SK-N-MC (cell line): ENCODE data around the gene ELMO2.
A peak's percentile ranks its signal among the peaks of the same experiment; 100 is the strongest.

Experiments used
- DNase-seq: peaks from one replicate; pipeline ENCODE4 v3.0.0-alpha.2; 2011; ENCODE audit warnings: low read depth, low spot score
- H3K27ac ChIP-seq: fragments of 200-600 bp; sonication (generic); 2 replicates; pipeline ENCODE4 v1.5.1; 2016; ENCODE audit warnings: mixed run types
- H3K36me3 ChIP-seq: fragments of 200-600 bp; sonication (generic); 2 replicates; pipeline ENCODE4 v1.6.1; 2017; ENCODE audit warnings: antibody characterized with exemption, low read length, mixed read lengths; ENCODE audit not compliant: insufficient read depth
- H3K4me3 ChIP-seq: fragments of 200-600 bp; sonication (generic); 2 replicates; pipeline ENCODE4 v1.5.1; 2016
- H3K9ac ChIP-seq: fragments of 200-600 bp; sonication (generic); 2 replicates; pipeline ENCODE4 v1.8.0; 2017; ENCODE audit warnings: mixed run types, mixed read lengths; ENCODE audit not compliant: insufficient read length
- H3K9me3 ChIP-seq: fragments of 200-600 bp; sonication (generic); 2 replicates; pipeline ENCODE4 v1.6.1; 2017; ENCODE audit warnings: low read depth, mild to moderate bottlenecking, antibody characterized with exemption, low read length, moderate library complexity, mixed read lengths
- EZH2 ChIP-seq: fragments of 200-600 bp; sonication (generic); IDR thresholded peaks from one replicate; pipeline ENCODE4 v1.6.1; 2017; ENCODE audit warnings: antibody characterized with exemption
- FOXP2 ChIP-seq: optimal IDR thresholded peaks from 2 replicates; pipeline ENCODE3; 2011; ENCODE audit warnings: mild to moderate bottlenecking, moderate library complexity; ENCODE audit not compliant: insufficient read depth; ENCODE audit errors: extremely low read length, control extremely low read depth
- POLR2AphosphoS5 ChIP-seq: IDR thresholded peaks from 2 replicates; pipeline ENCODE4 v1.6.1; 2012; ENCODE audit warnings: mild to moderate bottlenecking, low read depth, low read length, borderline replicate concordance

ELMO2 gene

GRCh38 chr20:46361381-46361780 is 45.0 kb downstream of the ELMO2 start:
- Histone ChIP-seq H3K27ac (no peak overlapping the region), H3K36me3 (no peaks in the 10 kb centered on the region), H3K4me3 (no peak overlapping the region), H3K9me3 (no peaks in the 10 kb centered on the region), H3K9ac (no peak overlapping the region)
- no peak for DNase-seq
- no peak for TF ChIP-seq FOXP2
- TF ChIP-seq EZH2 = no peak

GRCh38 chr20:46359233-46359751 is 47.1 kb downstream of the ELMO2 start:
- Histone ChIP-seq H3K4me3 (no peak overlapping the region), H3K9me3 (no peaks in the 10 kb centered on the region), H3K27ac (no peak overlapping the region), H3K36me3 (no peaks in the 10 kb centered on the region), H3K9ac (no peak overlapping the region)
- DNase-seq = no peak
- TF ChIP-seq EZH2 = no peak
- no peak for TF ChIP-seq FOXP2
- 0 out of 2 replicates have a peak, but pooled peaks have one; percentile 5 for TF ChIP-seq POLR2AphosphoS5

- no peak for DNase-seq
- TF ChIP-seq POLR2AphosphoS5 = no peak
- TF ChIP-seq EZH2 = no peak
- no peak for TF ChIP-seq FOXP2
- Histone ChIP-seq H3K9ac (no peak overlapping the region), H3K27ac (no peak overlapping the region), H3K4me3 (no peak overlapping the region), H3K36me3 (no peaks in the 10 kb centered on the region), H3K9me3 (no peaks in the 10 kb centered on the region)
Observed at GRCh38 chr20:46358346-46359058, 47.9 kb downstream of the ELMO2 start.

DNA sequence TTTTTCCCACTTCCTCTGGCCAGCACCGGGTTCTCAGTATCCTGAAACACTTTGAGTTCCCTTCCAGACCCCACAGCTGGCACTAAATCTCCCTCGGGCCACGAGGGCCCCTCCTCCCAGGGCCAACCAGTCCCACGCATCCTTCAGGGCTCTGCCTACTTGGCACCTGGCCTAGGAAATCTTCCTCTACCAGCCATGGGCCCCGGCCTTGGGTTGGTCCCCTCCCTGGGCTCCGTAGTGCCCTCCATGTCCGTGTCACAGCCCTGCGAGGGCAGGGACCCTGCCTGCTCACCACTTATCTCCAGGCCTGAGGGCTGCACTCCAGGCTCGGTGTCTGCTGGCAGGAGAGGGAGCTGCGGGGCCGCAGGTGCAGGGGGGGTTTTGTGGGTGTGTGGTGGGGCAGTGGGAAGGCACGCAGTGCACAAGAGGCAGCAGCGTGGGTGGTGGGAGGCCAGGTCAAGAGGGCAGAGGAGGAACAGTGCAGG is 49.3 kb downstream of the ELMO2 start:
- Histone ChIP-seq H3K9me3 (no peaks in the 10 kb centered on the region), H3K36me3 (no peaks in the 10 kb centered on the region), H3K4me3 (no peak overlapping the region), H3K9ac (no peak overlapping the region), H3K27ac (no peak overlapping the region)
- TF ChIP-seq POLR2AphosphoS5 (0 out of 2 replicates have a peak, but pooled peaks have one; percentile 10), EZH2 (no peak), FOXP2 (no peak)
- no peak for DNase-seq

GRCh38 chr20:46356195-46357029 is 50.0 kb downstream of the ELMO2 start:
- DNase-seq = no peak
- TF ChIP-seq FOXP2 (no peak), EZH2 (no peak), POLR2AphosphoS5 (peak; percentile 15; the same call in 1 of the 2 replicates)
- H3K36me3 ChIP-seq = no peaks in the 10 kb centered on the region

GRCh38 chr20:46355778-46356177 is 50.6 kb downstream of the ELMO2 start:
- no peak overlapping the region for H3K27ac ChIP-seq
- H3K9me3 ChIP-seq = no peaks in the 10 kb centered on the region
- TF ChIP-seq POLR2AphosphoS5 (no peak), EZH2 (no peak), FOXP2 (no peak)
- no peak overlapping the region for H3K9ac ChIP-seq
- H3K4me3 ChIP-seq = no peak overlapping the region
- H3K36me3 ChIP-seq = no peaks in the 10 kb centered on the region
- no peak for DNase-seq

More at GRCh38 chr20:46356195-46357029, 50.0 kb downstream of the ELMO2 start:
- H3K9me3 ChIP-seq = no peaks in the 10 kb centered on the region
- no peak overlapping the region for H3K9ac ChIP-seq
- no peak overlapping the region for H3K27ac ChIP-seq
- H3K4me3 ChIP-seq = no peak overlapping the region

DNA sequence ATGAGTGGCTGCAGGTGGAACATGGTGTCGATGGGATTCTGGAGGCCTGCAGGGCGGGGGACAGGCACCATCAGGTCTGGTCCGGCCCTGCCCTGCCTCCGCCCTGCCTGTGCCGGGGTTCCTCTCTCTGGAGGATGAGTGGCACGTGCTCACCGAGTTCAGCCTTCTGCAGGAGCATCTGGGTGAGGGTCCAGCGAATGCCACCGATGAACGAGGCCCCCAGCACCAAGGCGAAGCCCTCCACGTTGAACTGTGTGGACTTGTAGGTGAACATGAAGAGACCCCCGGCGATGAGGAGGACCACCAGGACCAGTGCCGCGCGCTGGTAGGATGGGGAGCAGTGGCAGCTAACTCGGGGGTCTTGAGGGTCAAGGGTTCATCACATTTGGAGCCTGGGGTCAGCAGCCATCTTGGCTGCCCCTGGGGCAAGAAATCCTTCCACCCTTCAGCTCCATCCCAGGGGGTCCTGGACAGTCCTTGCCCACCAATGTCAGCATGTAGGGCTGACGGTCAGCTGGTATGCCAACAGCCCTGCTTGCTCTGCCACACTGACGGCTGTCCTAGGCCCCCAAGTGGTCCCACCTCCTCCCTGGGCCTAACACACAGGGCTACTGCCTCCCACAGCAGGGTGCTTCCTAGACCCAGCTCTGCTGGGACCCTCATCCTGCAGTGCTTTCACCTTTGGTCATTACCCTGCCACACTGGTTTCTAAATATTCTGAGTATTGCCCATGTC is 51.3 kb downstream of the ELMO2 start:
- Histone ChIP-seq H3K27ac (no peak overlapping the region), H3K9ac (no peak overlapping the region), H3K36me3 (no peaks in the 10 kb centered on the region), H3K9me3 (no peaks in the 10 kb centered on the region), H3K4me3 (no peak overlapping the region)
- DNase-seq = no peak
- TF ChIP-seq FOXP2 (no peak), EZH2 (no peak), POLR2AphosphoS5 (no peak)

GRCh38 chr20:46354207-46354555 is 52.2 kb downstream of the ELMO2 start:
- H3K4me3 ChIP-seq = no peak overlapping the region
- peak; percentile 19; the same call in 1 of the 2 replicates for TF ChIP-seq POLR2AphosphoS5
- no peak for TF ChIP-seq FOXP2
- H3K36me3 ChIP-seq = no peaks in the 10 kb centered on the region
- H3K27ac ChIP-seq = no peak overlapping the region
- H3K9ac ChIP-seq = no peak overlapping the region
- no peak for DNase-seq
- H3K9me3 ChIP-seq = no peaks in the 10 kb centered on the region
